ENCODE data around the gene SLC37A1.

GRCh38 chr21:42575111-42575510 lies 61.5 kb downstream of the SLC37A1 start:
- TF ChIP-seq CTCF (conservative IDR thresholded peaks at IDR 0.05 in 1 of 2, IDR thresholded peaks at IDR 0.05 in 1 of 2; ENCODE audit: extremely low read depth in 1 of 2, insufficient read depth in 1 of 2, low read depth in 1 of 2, low read length in 2 of 2) (no peak), EZH2 (IDR thresholded peaks at IDR 0.05; ENCODE audit: borderline replicate concordance, low read length) (no peak)
